ENCODE measurements around the gene KCNAB2.

GRCh38 chr1:6080469-6080868, 34.8 kb downstream of the KCNAB2 start:
- no peak for TF ChIP-seq GABPA (IDR thresholded peaks at IDR 0.05; ENCODE audit: low read depth)
- no peak for TF ChIP-seq NFIC (IDR thresholded peaks at IDR 0.05; ENCODE audit: borderline replicate concordance)
- TF ChIP-seq CHD2 (IDR thresholded peaks at IDR 0.05; ENCODE audit: low read length, partially characterized antibody): no peak
- no peak for TF ChIP-seq EP300 (IDR thresholded peaks at IDR 0.05; ENCODE audit: borderline replicate concordance in 1 of 2, low read depth in 1 of 2, low read length in 1 of 2)
- TF ChIP-seq POLR2AphosphoS5 (IDR thresholded peaks at IDR 0.05; ENCODE audit: low read depth, low read length): no peak
